ENCODE measurements around the gene RASGRP2. TPM values are rescaled to one million over a fixed set of nuclear protein-coding genes. Genes with fewer than 3 reads are reported as not detected.

The RASGRP2 gene
- total RNA-seq, 1 donor from 2014 or later = 139 TPM

GRCh38 chr11:64744544-64745188 is 724 bp upstream of the RASGRP2 start:
- H3K36me3 Mint-ChIP-seq (ENCODE audit: low read depth, unreplicated experiment) = peaks cover 13% of the 10 kb centered on the region
- H3K9me3 Mint-ChIP-seq (ENCODE audit: unreplicated experiment) = no peaks in the 10 kb centered on the region
- no peak for TF ChIP-seq CTCF (IDR thresholded peaks at IDR 0.05; ENCODE audit: unreplicated experiment)
- DNase-seq (ENCODE audit: low spot score) = peak; percentile 44
- H3K4me1 Mint-ChIP-seq (ENCODE audit: unreplicated experiment) = peaks cover 21% of the 10 kb centered on the region
- H3K4me3 Mint-ChIP-seq (ENCODE audit: unreplicated experiment) = peak overlapping the region; percentile 93
- H3K27me3 Mint-ChIP-seq (ENCODE audit: unreplicated experiment) = peaks cover 14% of the 10 kb centered on the region
- H3K27ac Mint-ChIP-seq (ENCODE audit: unreplicated experiment) = no peak overlapping the region

- DNase-seq (ENCODE audit: low spot score) = peak; percentile 86
- no peak overlapping the region for H3K4me3 Mint-ChIP-seq (ENCODE audit: unreplicated experiment)
- no peaks in the 10 kb centered on the region for H3K9me3 Mint-ChIP-seq (ENCODE audit: unreplicated experiment)
- peaks cover 21% of the 10 kb centered on the region for H3K4me1 Mint-ChIP-seq (ENCODE audit: unreplicated experiment)
- H3K36me3 Mint-ChIP-seq (ENCODE audit: low read depth, unreplicated experiment) = peaks cover 13% of the 10 kb centered on the region
- TF ChIP-seq CTCF (IDR thresholded peaks at IDR 0.05; ENCODE audit: unreplicated experiment) = peak; percentile 98
- no peak overlapping the region for H3K27ac Mint-ChIP-seq (ENCODE audit: unreplicated experiment)
- H3K27me3 Mint-ChIP-seq (ENCODE audit: unreplicated experiment) = peaks cover 14% of the 10 kb centered on the region
Observed at GRCh38 chr11:64742889-64743590, 902 bp downstream of the RASGRP2 start.

GRCh38 chr11:64742087-64742888 is 1.7 kb downstream of the RASGRP2 start:
- Mint-ChIP-seq H3K4me1 (ENCODE audit: unreplicated experiment) (peaks cover 21% of the 10 kb centered on the region), H3K4me3 (ENCODE audit: unreplicated experiment) (peak overlapping the region; percentile 86), H3K27me3 (ENCODE audit: unreplicated experiment) (peaks cover 14% of the 10 kb centered on the region), H3K9me3 (ENCODE audit: unreplicated experiment) (no peaks in the 10 kb centered on the region), H3K27ac (ENCODE audit: unreplicated experiment) (no peak overlapping the region), H3K36me3 (ENCODE audit: low read depth, unreplicated experiment) (peaks cover 13% of the 10 kb centered on the region)
- peak; percentile 58 for DNase-seq (ENCODE audit: low spot score)
- no peak for TF ChIP-seq CTCF (IDR thresholded peaks at IDR 0.05; ENCODE audit: unreplicated experiment)

GRCh38 chr11:64741375-64742086 is 2.4 kb downstream of the RASGRP2 start:
- H3K9me3 Mint-ChIP-seq (ENCODE audit: unreplicated experiment) = no peaks in the 10 kb centered on the region
- H3K4me1 Mint-ChIP-seq (ENCODE audit: unreplicated experiment) = peaks cover 21% of the 10 kb centered on the region
- peaks cover 17% of the 10 kb centered on the region for H3K36me3 Mint-ChIP-seq (ENCODE audit: low read depth, unreplicated experiment)
- peaks cover 14% of the 10 kb centered on the region for H3K27me3 Mint-ChIP-seq (ENCODE audit: unreplicated experiment)
- peak overlapping the region; percentile 86 for H3K4me3 Mint-ChIP-seq (ENCODE audit: unreplicated experiment)
- TF ChIP-seq CTCF (IDR thresholded peaks at IDR 0.05; ENCODE audit: unreplicated experiment) = no peak
- DNase-seq (ENCODE audit: low spot score) = no peak
- peak overlapping the region; percentile 88 for H3K27ac Mint-ChIP-seq (ENCODE audit: unreplicated experiment)

Measured in endothelial cell (in vitro differentiated cells).